Kidney (tissue), 14 donors: ENCODE measurements around the gene ADPRH. TPM values are rescaled to one million over a fixed set of nuclear protein-coding genes. Genes with fewer than 3 reads are reported as not detected.
"Not testable (repeated sequence)": the region's sequence is repeated elsewhere in the genome, so short reads cannot be mapped to it uniquely, and the experiment has no call there.

Experiments used
- DNase-seq, 5 donors: peaks; one replicate each; pipeline ENCODE4 v3.0.0-alpha.2; 2013 to 2020
- FAIRE-seq: peaks from 2 replicates; lab custom pipeline; 2012; peaks lifted over from hg19 to GRCh38; lab: Jason Lieb, UNC
- H3K27ac ChIP-seq, 2 donors: one replicate each; pipeline ENCODE4 v1.7.0; 2013; ENCODE audit warnings: low read depth in 2 of 2, low read length in 2 of 2, inconsistent platforms in 1 of 2
- H3K27me3 ChIP-seq: one replicate; pipeline ENCODE4 v1.7.1; 2013; ENCODE audit warnings: low read length, inconsistent platforms; ENCODE audit not compliant: control insufficient read depth, insufficient read depth
- H3K36me3 ChIP-seq, 3 donors: one replicate each; pipeline versions ENCODE4 v1.7.0 to v1.7.1; 2013; ENCODE audit warnings: low read length in 3 of 3, control low read depth in 1 of 3, inconsistent platforms in 1 of 3; ENCODE audit not compliant: insufficient read depth in 3 of 3, control insufficient read depth in 2 of 3
- H3K4me1 ChIP-seq, 3 donors: one replicate each; pipeline versions ENCODE4 v1.7.0 to v1.7.1; 2013; ENCODE audit warnings: low read length in 3 of 3, inconsistent platforms in 1 of 3, low read depth in 1 of 3; ENCODE audit not compliant: control insufficient read depth in 2 of 3, insufficient read depth in 2 of 3
- H3K4me3 ChIP-seq, 3 donors: one replicate each; pipeline versions ENCODE4 v1.7.0 to v1.8.1; 2013; ENCODE audit warnings: low read length in 3 of 3, control low read depth in 1 of 3, inconsistent platforms in 1 of 3
- H3K9ac ChIP-seq, 3 donors: one replicate each; pipeline versions ENCODE4 v1.7.0 to v1.7.1; 2013; ENCODE audit warnings: low read length in 3 of 3, control low read depth in 1 of 3, inconsistent platforms in 1 of 3
- H3K9me3 ChIP-seq, 3 donors: one replicate each; pipeline versions ENCODE4 v1.7.0 to v1.7.1; 2013; ENCODE audit warnings: low read length in 3 of 3, control low read depth in 1 of 3, inconsistent platforms in 1 of 3; ENCODE audit not compliant: control insufficient read depth in 2 of 3, insufficient read depth in 1 of 3
- intact Hi-C: fragments of 100-400 bp; cut with DNase I; formaldehyde crosslinking; loops from one replicate; pipeline ENCODE4 v1.11.1; 2022
- polyA plus RNA-seq: library from polyadenylated mRNA; stranded (reverse); fragments of 350-450 nt; fragmentation: Illumina TruSeq; extraction: RNeasy Lipid Tissue Mini Kit (QIAGEN cat#74804); gene quantifications from one replicate; pipeline ENCODE4 v1.2.3, GENCODE V29; 2014; ENCODE audit warnings: low read depth, low replicate concordance; ENCODE audit not compliant: insufficient read depth
- total RNA-seq: library from RNA; stranded (reverse); fragmentation: NEBNext Ultra II Directional; extraction: Animal tissue kit (Norgen Biotek cat#: 25700); gene quantifications from one replicate; pipeline ENCODE4 v1.2.1, GENCODE V29; 2021
- TF ChIP-seq, protein P1 (sequence below): IDR thresholded peaks from 3 replicates; pipeline ENCODE4 v1.5.1; 2012; ENCODE audit warnings: mild to moderate bottlenecking, moderate library complexity, borderline replicate concordance; ENCODE audit not compliant: insufficient read depth; ENCODE audit errors: extremely low read depth
- donor health status: control.
- donor health status: control.
- donor health status: control.
- donor health status: control.
- donor health status: control.
- donor health status: DM: yes; HTN: yes; CAD: no.
- donor health status: Normal renal cell carcinoma (clear cell type).

Gene ADPRH
- total and polyA plus RNA-seq, 2 donors from 2014 or later: 5.2 to 15.0 TPM

DNA sequence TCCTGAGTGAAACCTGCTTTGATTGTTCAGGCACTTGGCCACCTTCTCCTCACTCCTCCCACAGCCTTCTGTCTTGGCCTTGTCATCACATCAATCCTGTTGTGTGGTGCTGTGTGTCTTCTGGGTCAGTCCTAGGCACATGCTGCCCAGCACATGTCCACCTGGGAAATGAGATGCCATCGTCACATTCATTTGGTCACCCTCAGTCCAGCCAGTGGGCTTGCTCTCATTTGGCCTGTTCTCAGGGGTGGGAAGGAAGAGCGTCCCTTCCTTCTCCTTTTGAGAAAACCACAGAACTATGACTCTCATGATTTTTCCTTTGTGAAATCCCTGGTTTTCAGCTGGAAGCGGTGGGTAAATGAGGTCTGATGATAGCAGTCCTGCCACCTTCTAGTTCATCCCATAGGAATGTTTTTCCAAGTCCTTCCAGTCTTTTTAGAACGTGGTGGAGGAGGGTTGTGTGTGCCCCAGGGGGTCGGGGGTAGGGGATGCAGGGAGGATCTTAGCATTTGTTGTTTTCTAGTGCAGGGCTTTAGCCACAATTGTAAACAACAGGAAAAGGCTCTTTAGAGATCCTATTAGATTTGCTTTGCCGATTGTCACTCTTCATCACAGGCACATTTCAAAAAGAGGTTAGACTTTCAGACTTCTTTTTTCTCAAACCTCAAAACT is 9.9 kb downstream of the ADPRH start:
- no peaks in the 10 kb centered on the region for H3K9me3 ChIP-seq
- no peak overlapping the region for H3K27ac ChIP-seq
- no peak overlapping the region for H3K9ac ChIP-seq
- no peak for DNase-seq
- no peaks in the 10 kb centered on the region for H3K27me3 ChIP-seq
- TF ChIP-seq, protein P1, sequence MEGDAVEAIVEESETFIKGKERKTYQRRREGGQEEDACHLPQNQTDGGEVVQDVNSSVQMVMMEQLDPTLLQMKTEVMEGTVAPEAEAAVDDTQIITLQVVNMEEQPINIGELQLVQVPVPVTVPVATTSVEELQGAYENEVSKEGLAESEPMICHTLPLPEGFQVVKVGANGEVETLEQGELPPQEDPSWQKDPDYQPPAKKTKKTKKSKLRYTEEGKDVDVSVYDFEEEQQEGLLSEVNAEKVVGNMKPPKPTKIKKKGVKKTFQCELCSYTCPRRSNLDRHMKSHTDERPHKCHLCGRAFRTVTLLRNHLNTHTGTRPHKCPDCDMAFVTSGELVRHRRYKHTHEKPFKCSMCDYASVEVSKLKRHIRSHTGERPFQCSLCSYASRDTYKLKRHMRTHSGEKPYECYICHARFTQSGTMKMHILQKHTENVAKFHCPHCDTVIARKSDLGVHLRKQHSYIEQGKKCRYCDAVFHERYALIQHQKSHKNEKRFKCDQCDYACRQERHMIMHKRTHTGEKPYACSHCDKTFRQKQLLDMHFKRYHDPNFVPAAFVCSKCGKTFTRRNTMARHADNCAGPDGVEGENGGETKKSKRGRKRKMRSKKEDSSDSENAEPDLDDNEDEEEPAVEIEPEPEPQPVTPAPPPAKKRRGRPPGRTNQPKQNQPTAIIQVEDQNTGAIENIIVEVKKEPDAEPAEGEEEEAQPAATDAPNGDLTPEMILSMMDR: no peak
- H3K36me3 ChIP-seq: no peaks in the 10 kb centered on the region
- no peak overlapping the region for H3K4me3 ChIP-seq
- intact Hi-C loops: no loop called here
- no peak for FAIRE-seq
- peaks cover 0 to 3% (median 0%) of the 10 kb centered on the region in 3 donors for H3K4me1 ChIP-seq

DNA sequence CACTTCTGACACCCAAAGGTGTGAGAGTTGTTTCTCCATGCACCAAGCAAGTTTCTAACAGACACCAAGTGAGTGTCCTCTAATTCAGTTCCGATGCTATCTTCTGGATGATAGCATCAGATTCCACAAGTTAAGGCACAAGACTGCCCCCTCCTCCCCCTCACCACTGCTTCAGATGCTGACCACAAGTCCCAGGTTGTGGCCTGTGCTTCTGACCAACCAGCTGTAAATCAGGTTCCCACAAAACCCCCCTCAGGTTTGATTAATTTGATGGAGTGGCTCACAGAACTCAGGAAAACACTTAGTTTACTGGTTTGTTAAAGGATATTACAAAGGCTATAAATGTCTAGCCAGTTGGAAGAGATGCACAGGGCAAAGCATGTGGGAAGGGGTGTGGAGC is 11.4 kb downstream of the ADPRH start:
- TF ChIP-seq, protein P1: no peak
- H3K36me3 ChIP-seq: no peaks in the 10 kb centered on the region

GRCh38 chr3:119592861-119593260 is 13.6 kb downstream of the ADPRH start:
- DNase-seq: no peak
- Histone ChIP-seq H3K27ac (no peak overlapping the region), H3K4me3 (no peak overlapping the region), H3K9ac (no peak overlapping the region), H3K4me1 (peaks cover 0 to 8% (median 6%) of the 10 kb centered on the region in 3 donors), H3K9me3 (no peaks in the 10 kb centered on the region), H3K27me3 (no peaks in the 10 kb centered on the region), H3K36me3 (no peaks in the 10 kb centered on the region)
- no peak for FAIRE-seq
- intact Hi-C loops: no loop called here
- TF ChIP-seq, protein P1: no peak

More for the DNA sequence above, 11.4 kb downstream of the ADPRH start:
- intact Hi-C loops: no loop called here
- Histone ChIP-seq H3K9me3 (no peaks in the 10 kb centered on the region), H3K27me3 (no peaks in the 10 kb centered on the region), H3K4me1 (peaks cover 0 to 3% (median 0%) of the 10 kb centered on the region in 3 donors), H3K9ac (no peak overlapping the region), H3K27ac (no peak overlapping the region), H3K4me3 (no peak overlapping the region)
- DNase-seq (no peak), FAIRE-seq (no peak)

DNA sequence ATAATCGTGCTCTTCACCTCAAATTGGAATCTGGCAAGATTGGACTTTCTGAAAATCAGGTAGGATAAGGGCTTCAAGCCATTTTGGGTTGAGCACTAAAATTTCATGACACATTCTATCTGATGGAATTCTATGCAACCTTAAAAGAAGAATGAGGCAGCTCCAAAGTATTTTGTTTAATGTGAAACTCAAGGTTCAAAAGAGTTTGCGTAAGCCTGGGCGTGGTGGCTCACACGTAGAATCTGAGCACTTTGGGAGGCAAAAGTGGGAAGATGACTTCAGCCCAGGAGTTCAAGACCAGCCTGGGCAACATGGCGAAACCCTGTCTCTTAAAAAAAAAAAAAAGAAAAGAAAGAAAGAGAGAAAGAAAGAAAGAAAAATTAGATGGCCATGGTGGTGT is 14.8 kb downstream of the ADPRH start:
- TF ChIP-seq, protein P1: no peak
- peaks cover 0 to 18% (median 14%) of the 10 kb centered on the region in 3 donors for H3K4me1 ChIP-seq
- FAIRE-seq: no peak
- DNase-seq: no peak
- H3K36me3 ChIP-seq: no peaks in the 10 kb centered on the region
- H3K9ac ChIP-seq: no peak overlapping the region
- no peaks in the 10 kb centered on the region for H3K27me3 ChIP-seq
- no peak overlapping the region for H3K4me3 ChIP-seq
- no peak overlapping the region for H3K27ac ChIP-seq
- H3K9me3 ChIP-seq: no peaks in the 10 kb centered on the region
- intact Hi-C loops: no loop called here

- H3K27ac ChIP-seq, intact Hi-C loops, H3K9ac ChIP-seq, H3K27me3 ChIP-seq, H3K4me3 ChIP-seq, H3K9me3 ChIP-seq, DNase-seq, H3K36me3 ChIP-seq, FAIRE-seq: not testable (repeated sequence)
- H3K4me1 ChIP-seq: peaks cover 0 to 23% (median 14%) of the 10 kb centered on the region in 3 donors
Measured at GRCh38 chr3:119594929-119595328, 15.6 kb downstream of the ADPRH start.
